ENCODE data around the gene ENHO.

DNA sequence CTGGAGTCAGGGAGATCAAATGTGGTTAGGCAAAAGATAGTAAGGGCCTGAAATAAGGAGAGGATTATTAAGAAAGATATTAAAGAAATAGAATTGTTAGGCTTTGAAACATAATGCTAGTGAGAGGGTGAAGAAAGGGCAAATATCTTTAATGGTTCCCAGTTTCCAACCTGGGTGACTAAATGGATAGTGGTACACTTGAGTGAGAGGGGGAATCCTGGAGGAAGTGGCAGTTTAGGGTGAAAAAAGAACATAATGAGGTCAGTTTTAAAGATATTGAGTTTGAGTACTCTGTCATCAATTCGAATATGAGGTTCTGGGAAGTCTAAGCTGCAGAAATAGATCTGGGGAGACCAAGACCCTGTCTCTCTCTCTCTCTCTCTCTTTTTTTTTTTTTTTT is 45.2 kb downstream of the ENHO start:
- TF ChIP-seq CTCF (IDR thresholded peaks at IDR 0.05) (no peak), POLR2A (IDR thresholded peaks at IDR 0.05) (no peak), POLR2AphosphoS5 (IDR thresholded peaks at IDR 0.05) (no peak)

All from upper lobe of left lung (tissue), 4 donors.